K562 (cell line): ENCODE measurements around the gene CCDC92. TPM values are rescaled to one million over a fixed set of nuclear protein-coding genes. Genes with fewer than 3 reads are reported as not detected.

Experiments
- BACH1 ChIP-seq: fragments of 200-800 bp; sonication (Bioruptor generic); IDR thresholded peaks from 2 replicates; pipeline ENCODE4 v1.6.1; 2016; ENCODE audit warnings: missing genetic modification characterization, missing compliant biosample characterization
- CREB1 ChIP-seq, 2 experiments: sonication (generic) in 1 of 2; formaldehyde crosslinking in 1 of 2; IDR thresholded peaks; 2 replicates each; pipeline versions ENCODE4 v1.6.1 to v1.8.0; 2012 to 2022; ENCODE audit warnings: inconsistent platforms in 1 of 2, mild to moderate bottlenecking in 1 of 2, missing genetic modification reagents in 1 of 2, moderate library complexity in 1 of 2
- DLX4 ChIP-seq: fragments of 250-450 bp; sonication (Bioruptor Pico); IDR thresholded peaks from 2 replicates; pipeline ENCODE4 v1.6.1; 2021; ENCODE audit warnings: mild to moderate bottlenecking
- EWSR1 ChIP-seq: fragments of 450-650 bp; IDR thresholded peaks from 2 replicates; pipeline ENCODE4 v1.6.1; 2018; ENCODE audit warnings: borderline replicate concordance, mild to moderate bottlenecking, low read depth, moderate library complexity; ENCODE audit not compliant: partially characterized antibody
- MYBL2 ChIP-seq, 2 experiments: fragments of 450-650 bp in 1 of 2; sonication (generic) in 1 of 2; formaldehyde crosslinking in 1 of 2; IDR thresholded peaks; 2 replicates each; pipeline versions ENCODE4 v1.6.1 to v1.8.1; 2017 to 2022; ENCODE audit warnings: borderline replicate concordance in 1 of 2, inconsistent platforms in 1 of 2, low read depth in 1 of 2, mild to moderate bottlenecking in 1 of 2, missing genetic modification reagents in 1 of 2, moderate library complexity in 1 of 2
- SIN3B ChIP-seq: fragments of 450-650 bp; IDR thresholded peaks from 2 replicates; pipeline ENCODE4 v1.6.1; 2017; ENCODE audit warnings: low read depth, mild to moderate bottlenecking, moderate library complexity
- SMARCB1 ChIP-seq: IDR thresholded peaks from 2 replicates; pipeline ENCODE4 v1.6.1; 2011; ENCODE audit warnings: improper control_type of control experiment, low read depth; ENCODE audit not compliant: insufficient read length
- SP2 ChIP-seq: IDR thresholded peaks from 2 replicates; pipeline ENCODE4 v1.6.1; 2011; ENCODE audit warnings: mild to moderate bottlenecking, low read depth, low read length, moderate library complexity; ENCODE audit not compliant: poor library complexity, severe bottlenecking; ENCODE audit errors: extremely low read depth
- STAG1 ChIP-seq: sonication (generic); formaldehyde crosslinking; IDR thresholded peaks from 2 replicates; pipeline ENCODE4 v1.5.0; 2020; ENCODE audit warnings: missing genetic modification reagents, borderline replicate concordance
- TAL1 ChIP-seq: fragments of 450-650 bp; IDR thresholded peaks from 2 replicates; pipeline ENCODE4 v1.6.1; 2016; ENCODE audit warnings: mild to moderate bottlenecking
- ZKSCAN3 ChIP-seq: fragments of 250-450 bp; sonication (Bioruptor Pico); IDR thresholded peaks from 2 replicates; pipeline ENCODE4 v1.4.0; 2020
- ZNF124 ChIP-seq: sonication (generic); formaldehyde crosslinking; IDR thresholded peaks from 2 replicates; pipeline ENCODE4 v1.8.1; 2022; ENCODE audit warnings: missing genetic modification reagents
- ZNF3 ChIP-seq: fragments of 250-450 bp; sonication (Bioruptor Pico); IDR thresholded peaks from 2 replicates; pipeline ENCODE4 v1.5.0; 2021; ENCODE audit warnings: mild to moderate bottlenecking, moderate library complexity
- polyA plus RNA-seq, 8 experiments: library from polyadenylated mRNA; depleted of rRNA in 4 of 8; stranded (reverse) in 5 of 8; unstranded in 3 of 8; fragments of >200 nt; fragmentation: Nextera tagmentation in 2 of 8; fragmentation: Illumina TruSeq in 1 of 8; extraction: Ambion mirVana in 2 of 8; extraction: Trizol in 1 of 8; gene quantifications; 2 replicates each; pipeline versions ENCODE4 v1.2.1 to v1.2.3, GENCODE V29; 2011 to 2014; ENCODE audit warnings: inconsistent platforms in 1 of 8, missing spikeins in 1 of 8
- total RNA-seq, 7 experiments: library from RNA; depleted of rRNA in 6 of 7; stranded (reverse); fragments of >200 nt in 6 of 7; fragmentation: Illumina TruSeq in 2 of 7; extraction: Trizol in 2 of 7; gene quantifications; 2 replicates each; pipeline versions ENCODE4 v1.2.1 to v1.2.3, GENCODE V29; 2011 to 2021; ENCODE audit warnings: low replicate concordance in 1 of 7
- TF ChIP-seq, protein P1 (sequence below): fragments of 200-600 bp; sonication (generic); IDR thresholded peaks from one replicate; pipeline ENCODE4 v1.6.1; 2012; ENCODE audit warnings: mild to moderate bottlenecking, low read depth, low read length, inconsistent platforms
- TF ChIP-seq, protein P2 (sequence below): sonication (generic); formaldehyde crosslinking; IDR thresholded peaks from 2 replicates; pipeline ENCODE4 v1.8.0; 2022; ENCODE audit warnings: mild to moderate bottlenecking, low read depth, missing genetic modification reagents

Gene CCDC92
- total and polyA plus RNA-seq, 9 of the 15 experiments (the other 6 are each of a cell fraction or from before 2014, with no cell fraction given), result 0.27 to 5.9 (median 2.1) TPM

GRCh38 chr12:123998344-123998990 is 25.8 kb upstream of the CCDC92 start (continued):
- TF ChIP-seq BACH1 (tag), result no peak; the same call in 1 of the 2 replicates
- TF ChIP-seq EWSR1, result no peak
- TF ChIP-seq TAL1, result peak; percentile 53
- no peak for TF ChIP-seq ZNF3 (CRISPR knock-in tag)
- TF ChIP-seq, protein P1, sequence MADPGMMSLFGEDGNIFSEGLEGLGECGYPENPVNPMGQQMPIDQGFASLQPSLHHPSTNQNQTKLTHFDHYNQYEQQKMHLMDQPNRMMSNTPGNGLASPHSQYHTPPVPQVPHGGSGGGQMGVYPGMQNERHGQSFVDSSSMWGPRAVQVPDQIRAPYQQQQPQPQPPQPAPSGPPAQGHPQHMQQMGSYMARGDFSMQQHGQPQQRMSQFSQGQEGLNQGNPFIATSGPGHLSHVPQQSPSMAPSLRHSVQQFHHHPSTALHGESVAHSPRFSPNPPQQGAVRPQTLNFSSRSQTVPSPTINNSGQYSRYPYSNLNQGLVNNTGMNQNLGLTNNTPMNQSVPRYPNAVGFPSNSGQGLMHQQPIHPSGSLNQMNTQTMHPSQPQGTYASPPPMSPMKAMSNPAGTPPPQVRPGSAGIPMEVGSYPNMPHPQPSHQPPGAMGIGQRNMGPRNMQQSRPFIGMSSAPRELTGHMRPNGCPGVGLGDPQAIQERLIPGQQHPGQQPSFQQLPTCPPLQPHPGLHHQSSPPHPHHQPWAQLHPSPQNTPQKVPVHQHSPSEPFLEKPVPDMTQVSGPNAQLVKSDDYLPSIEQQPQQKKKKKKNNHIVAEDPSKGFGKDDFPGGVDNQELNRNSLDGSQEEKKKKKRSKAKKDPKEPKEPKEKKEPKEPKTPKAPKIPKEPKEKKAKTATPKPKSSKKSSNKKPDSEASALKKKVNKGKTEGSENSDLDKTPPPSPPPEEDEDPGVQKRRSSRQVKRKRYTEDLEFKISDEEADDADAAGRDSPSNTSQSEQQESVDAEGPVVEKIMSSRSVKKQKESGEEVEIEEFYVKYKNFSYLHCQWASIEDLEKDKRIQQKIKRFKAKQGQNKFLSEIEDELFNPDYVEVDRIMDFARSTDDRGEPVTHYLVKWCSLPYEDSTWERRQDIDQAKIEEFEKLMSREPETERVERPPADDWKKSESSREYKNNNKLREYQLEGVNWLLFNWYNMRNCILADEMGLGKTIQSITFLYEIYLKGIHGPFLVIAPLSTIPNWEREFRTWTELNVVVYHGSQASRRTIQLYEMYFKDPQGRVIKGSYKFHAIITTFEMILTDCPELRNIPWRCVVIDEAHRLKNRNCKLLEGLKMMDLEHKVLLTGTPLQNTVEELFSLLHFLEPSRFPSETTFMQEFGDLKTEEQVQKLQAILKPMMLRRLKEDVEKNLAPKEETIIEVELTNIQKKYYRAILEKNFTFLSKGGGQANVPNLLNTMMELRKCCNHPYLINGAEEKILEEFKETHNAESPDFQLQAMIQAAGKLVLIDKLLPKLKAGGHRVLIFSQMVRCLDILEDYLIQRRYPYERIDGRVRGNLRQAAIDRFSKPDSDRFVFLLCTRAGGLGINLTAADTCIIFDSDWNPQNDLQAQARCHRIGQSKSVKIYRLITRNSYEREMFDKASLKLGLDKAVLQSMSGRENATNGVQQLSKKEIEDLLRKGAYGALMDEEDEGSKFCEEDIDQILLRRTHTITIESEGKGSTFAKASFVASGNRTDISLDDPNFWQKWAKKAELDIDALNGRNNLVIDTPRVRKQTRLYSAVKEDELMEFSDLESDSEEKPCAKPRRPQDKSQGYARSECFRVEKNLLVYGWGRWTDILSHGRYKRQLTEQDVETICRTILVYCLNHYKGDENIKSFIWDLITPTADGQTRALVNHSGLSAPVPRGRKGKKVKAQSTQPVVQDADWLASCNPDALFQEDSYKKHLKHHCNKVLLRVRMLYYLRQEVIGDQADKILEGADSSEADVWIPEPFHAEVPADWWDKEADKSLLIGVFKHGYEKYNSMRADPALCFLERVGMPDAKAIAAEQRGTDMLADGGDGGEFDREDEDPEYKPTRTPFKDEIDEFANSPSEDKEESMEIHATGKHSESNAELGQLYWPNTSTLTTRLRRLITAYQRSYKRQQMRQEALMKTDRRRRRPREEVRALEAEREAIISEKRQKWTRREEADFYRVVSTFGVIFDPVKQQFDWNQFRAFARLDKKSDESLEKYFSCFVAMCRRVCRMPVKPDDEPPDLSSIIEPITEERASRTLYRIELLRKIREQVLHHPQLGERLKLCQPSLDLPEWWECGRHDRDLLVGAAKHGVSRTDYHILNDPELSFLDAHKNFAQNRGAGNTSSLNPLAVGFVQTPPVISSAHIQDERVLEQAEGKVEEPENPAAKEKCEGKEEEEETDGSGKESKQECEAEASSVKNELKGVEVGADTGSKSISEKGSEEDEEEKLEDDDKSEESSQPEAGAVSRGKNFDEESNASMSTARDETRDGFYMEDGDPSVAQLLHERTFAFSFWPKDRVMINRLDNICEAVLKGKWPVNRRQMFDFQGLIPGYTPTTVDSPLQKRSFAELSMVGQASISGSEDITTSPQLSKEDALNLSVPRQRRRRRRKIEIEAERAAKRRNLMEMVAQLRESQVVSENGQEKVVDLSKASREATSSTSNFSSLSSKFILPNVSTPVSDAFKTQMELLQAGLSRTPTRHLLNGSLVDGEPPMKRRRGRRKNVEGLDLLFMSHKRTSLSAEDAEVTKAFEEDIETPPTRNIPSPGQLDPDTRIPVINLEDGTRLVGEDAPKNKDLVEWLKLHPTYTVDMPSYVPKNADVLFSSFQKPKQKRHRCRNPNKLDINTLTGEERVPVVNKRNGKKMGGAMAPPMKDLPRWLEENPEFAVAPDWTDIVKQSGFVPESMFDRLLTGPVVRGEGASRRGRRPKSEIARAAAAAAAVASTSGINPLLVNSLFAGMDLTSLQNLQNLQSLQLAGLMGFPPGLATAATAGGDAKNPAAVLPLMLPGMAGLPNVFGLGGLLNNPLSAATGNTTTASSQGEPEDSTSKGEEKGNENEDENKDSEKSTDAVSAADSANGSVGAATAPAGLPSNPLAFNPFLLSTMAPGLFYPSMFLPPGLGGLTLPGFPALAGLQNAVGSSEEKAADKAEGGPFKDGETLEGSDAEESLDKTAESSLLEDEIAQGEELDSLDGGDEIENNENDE, result no peak
- TF ChIP-seq STAG1, result no peak
- no peak for TF ChIP-seq SIN3B
- TF ChIP-seq, protein P2, sequence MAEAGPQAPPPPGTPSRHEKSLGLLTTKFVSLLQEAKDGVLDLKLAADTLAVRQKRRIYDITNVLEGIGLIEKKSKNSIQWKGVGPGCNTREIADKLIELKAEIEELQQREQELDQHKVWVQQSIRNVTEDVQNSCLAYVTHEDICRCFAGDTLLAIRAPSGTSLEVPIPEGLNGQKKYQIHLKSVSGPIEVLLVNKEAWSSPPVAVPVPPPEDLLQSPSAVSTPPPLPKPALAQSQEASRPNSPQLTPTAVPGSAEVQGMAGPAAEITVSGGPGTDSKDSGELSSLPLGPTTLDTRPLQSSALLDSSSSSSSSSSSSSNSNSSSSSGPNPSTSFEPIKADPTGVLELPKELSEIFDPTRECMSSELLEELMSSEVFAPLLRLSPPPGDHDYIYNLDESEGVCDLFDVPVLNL (CRISPR knock-in tag), result no peak
- TF ChIP-seq MYBL2 (IDR thresholded peaks at IDR 0.05; ENCODE audit: low read depth), result no peak
- no peak for TF ChIP-seq MYBL2 (CRISPR knock-in tag; IDR thresholded peaks at IDR 0.05; ENCODE audit: borderline replicate concordance)
- no peak for TF ChIP-seq CREB1 (IDR thresholded peaks at IDR 0.05)
- TF ChIP-seq CREB1 (CRISPR knock-in tag; IDR thresholded peaks at IDR 0.05), result no peak
- TF ChIP-seq ZNF124 (CRISPR knock-in tag), result no peak
- TF ChIP-seq DLX4 (CRISPR knock-in tag), result no peak
- TF ChIP-seq ZKSCAN3 (CRISPR knock-in tag), result no peak
- TF ChIP-seq SMARCB1, result no peak
- no peak for TF ChIP-seq SP2
